Neutrophil (primary cell): ENCODE data around the gene CREB5.

Source experiments
- H3K27ac ChIP-seq: fragments of 200-600 bp; sonication (generic); 2 replicates; pipeline ENCODE4 v1.5.1; 2016; ENCODE audit warnings: mild to moderate bottlenecking, moderate library complexity
- H3K27me3 ChIP-seq: fragments of 200-600 bp; sonication (generic); 2 replicates; pipeline ENCODE4 v1.6.0; 2016; ENCODE audit warnings: mild to moderate bottlenecking
- H3K36me3 ChIP-seq: fragments of 200-600 bp; sonication (generic); 2 replicates; pipeline ENCODE4 v1.5.1; 2017
- H3K4me1 ChIP-seq, 2 experiments: fragments of 200-600 bp in 1 of 2; sonication (generic) in 1 of 2; 1 replicate in 1 of 2; 2 replicates in 1 of 2; pipeline versions ENCODE4 v1.5.1 to v1.6.1; 2013 to 2016; ENCODE audit warnings: low read depth in 1 of 2, low read length in 1 of 2, mild to moderate bottlenecking in 1 of 2, moderate library complexity in 1 of 2; ENCODE audit not compliant: control insufficient read depth in 1 of 2, insufficient read depth in 1 of 2
- H3K4me3 ChIP-seq, 2 experiments: fragments of 200-600 bp in 1 of 2; sonication (generic) in 1 of 2; 1 replicate in 1 of 2; 2 replicates in 1 of 2; pipeline ENCODE4 v1.5.1; 2013 to 2016; ENCODE audit warnings: low read depth in 1 of 2, low read length in 1 of 2, mild to moderate bottlenecking in 1 of 2, moderate library complexity in 1 of 2
- H3K9me3 ChIP-seq: fragments of 200-600 bp; sonication (generic); 2 replicates; pipeline ENCODE4 v1.5.1; 2016
- CTCF ChIP-seq: fragments of 200-600 bp; sonication (generic); IDR thresholded peaks from 2 replicates; pipeline ENCODE4 v1.5.1; 2016; ENCODE audit warnings: antibody characterized with exemption

The CREB5 gene

GRCh38 chr7:28573651-28574301 is 161.5 kb downstream of the CREB5 start:
- Histone ChIP-seq H3K4me1 (no peaks in the 10 kb centered on the region), H3K27me3 (no peaks in the 10 kb centered on the region), H3K27ac (no peak overlapping the region), H3K36me3 (no peaks in the 10 kb centered on the region), H3K4me3 (no peak overlapping the region), H3K9me3 (no peaks in the 10 kb centered on the region)
- no peak for TF ChIP-seq CTCF

GRCh38 chr7:28575241-28575643 is 162.9 kb downstream of the CREB5 start:
- H3K4me1 ChIP-seq, result no peaks in the 10 kb centered on the region
- no peak for TF ChIP-seq CTCF
- no peak overlapping the region for H3K4me3 ChIP-seq
- H3K36me3 ChIP-seq, result no peaks in the 10 kb centered on the region
- H3K27ac ChIP-seq, result no peak overlapping the region
- H3K27me3 ChIP-seq, result no peaks in the 10 kb centered on the region
- no peaks in the 10 kb centered on the region for H3K9me3 ChIP-seq

- Histone ChIP-seq H3K9me3 (no peaks in the 10 kb centered on the region), H3K27me3 (no peaks in the 10 kb centered on the region), H3K4me1 (no peaks in the 10 kb centered on the region), H3K4me3 (no peak overlapping the region), H3K27ac (no peak overlapping the region), H3K36me3 (no peaks in the 10 kb centered on the region)
- TF ChIP-seq CTCF, result no peak
Measured at GRCh38 chr7:28576656-28577055, 164.3 kb downstream of the CREB5 start.

GRCh38 chr7:28579571-28579970 is 167.3 kb downstream of the CREB5 start:
- TF ChIP-seq CTCF, result no peak

GRCh38 chr7:28580665-28581064 is 168.3 kb downstream of the CREB5 start:
- Histone ChIP-seq H3K27me3 (no peaks in the 10 kb centered on the region), H3K36me3 (no peaks in the 10 kb centered on the region), H3K27ac (no peak overlapping the region), H3K4me3 (no peak overlapping the region), H3K4me1 (peaks cover 7% of the 10 kb centered on the region in 2 experiments), H3K9me3 (no peaks in the 10 kb centered on the region)
- no peak for TF ChIP-seq CTCF

More at GRCh38 chr7:28579571-28579970, 167.3 kb downstream of the CREB5 start:
- Histone ChIP-seq H3K9me3 (no peaks in the 10 kb centered on the region), H3K27me3 (no peaks in the 10 kb centered on the region), H3K4me3 (no peak overlapping the region), H3K36me3 (no peaks in the 10 kb centered on the region), H3K27ac (no peak overlapping the region), H3K4me1 (peaks cover 7% of the 10 kb centered on the region in 2 experiments)
